ENCODE results near the gene SPATA2.
"Not testable (repeated sequence)": the region's sequence is repeated elsewhere in the genome, so short reads cannot be mapped to it uniquely, and the experiment has no call there.

The SPATA2 gene

DNA sequence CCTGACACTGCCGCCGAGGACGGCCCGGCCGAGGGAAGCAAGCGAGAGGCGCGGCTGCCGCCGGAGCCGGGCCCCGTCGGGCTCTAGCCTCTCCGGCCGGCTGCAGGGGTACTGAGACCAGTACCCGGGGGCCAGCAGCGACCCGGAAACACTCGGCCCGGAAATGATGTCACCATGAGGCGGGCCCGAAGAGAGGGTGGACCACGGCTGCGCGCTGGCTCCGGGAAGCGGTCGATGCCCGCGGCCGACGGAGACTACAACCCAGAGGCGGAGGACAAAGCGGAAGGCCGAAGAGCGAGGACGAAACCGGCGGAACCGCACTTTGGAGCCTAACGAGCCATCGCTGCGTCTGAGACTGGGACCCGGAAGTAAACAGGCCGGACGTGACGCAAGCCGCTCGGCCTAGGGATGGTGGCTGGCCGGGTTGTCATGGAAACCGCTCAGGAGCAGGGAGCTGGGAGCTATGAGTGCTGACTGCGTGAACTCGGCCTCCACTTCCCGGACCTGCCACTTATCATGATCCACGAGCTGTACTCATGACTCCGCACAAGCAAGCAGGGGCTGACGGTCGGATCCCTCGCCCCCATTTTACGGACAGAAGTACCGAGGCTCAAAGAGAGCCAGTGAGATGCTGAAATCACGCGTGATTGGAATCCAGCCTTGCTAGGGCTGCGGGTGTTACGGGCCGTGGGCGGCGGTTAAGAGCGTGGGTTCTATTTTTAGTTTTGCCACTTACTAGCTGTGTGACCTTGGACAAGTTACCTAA, at the start of gene SPATA2:
Gene SPATA2 (minus strand): TSS at position 150 of the 766 bp plus-strand sequence. CDS start 7,039 bp downstream, outside the sequence.
- DNase-seq (ENCODE audit: low read depth in 2 of 2) = peak; percentile 88

DNA sequence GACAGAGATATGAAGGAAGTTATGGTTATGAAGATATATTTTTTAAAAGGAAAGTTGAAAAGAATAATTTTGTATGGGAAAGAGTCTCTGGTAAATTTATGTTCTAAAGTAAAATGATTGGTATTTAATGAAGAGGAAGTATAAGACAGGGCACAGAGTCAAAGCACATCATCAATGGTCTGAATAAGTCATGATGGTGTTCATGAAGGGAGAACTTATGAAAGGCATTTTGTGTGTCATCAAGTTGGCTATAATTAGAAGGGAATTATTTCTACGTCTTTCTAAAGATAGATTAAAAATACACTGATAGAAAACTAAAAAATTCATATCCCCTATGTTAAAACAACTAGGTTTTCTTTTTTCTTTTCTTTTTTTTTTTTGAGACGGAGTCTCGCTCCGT, 46.1 kb upstream of the SPATA2 start:
- DNase-seq (ENCODE audit: low read depth in 2 of 2) = no peak

- not testable (repeated sequence) for DNase-seq (ENCODE audit: low read depth in 2 of 2)
Measured at GRCh38 chr20:49957089-49957938, 42.0 kb upstream of the SPATA2 start.

- no peak for DNase-seq (ENCODE audit: low read depth in 2 of 2)
Measured at GRCh38 chr20:49956689-49957088, 41.4 kb upstream of the SPATA2 start.

DNA sequence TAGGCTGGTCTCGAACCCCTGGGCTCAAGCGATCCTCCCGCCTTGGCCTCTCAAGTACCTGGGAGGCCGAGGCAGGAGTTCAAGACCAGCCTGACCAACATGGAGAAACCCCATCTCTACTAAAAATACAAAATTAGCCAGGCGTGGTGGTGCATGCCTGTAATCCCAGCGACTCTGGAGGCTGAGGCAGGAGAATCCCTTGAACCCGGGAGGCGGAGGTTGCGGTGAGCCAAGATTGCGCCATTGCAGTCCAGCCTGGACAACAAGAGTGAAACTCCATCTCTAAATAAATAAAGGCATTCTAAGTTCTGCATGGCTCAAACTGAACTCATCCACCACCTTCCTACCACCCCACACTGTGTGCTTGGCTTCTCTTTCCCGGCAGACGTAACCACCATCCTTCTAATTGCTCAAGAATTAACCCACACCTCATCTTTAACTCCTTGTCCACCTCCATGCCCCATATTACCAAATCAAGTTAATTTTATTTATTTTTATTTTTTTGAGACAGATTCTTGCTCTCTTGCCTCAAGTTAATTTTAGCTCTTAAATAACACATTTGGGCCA, 40.6 kb upstream of the SPATA2 start:
- DNase-seq (ENCODE audit: low read depth in 2 of 2) = not testable (repeated sequence)

GRCh38 chr20:49955167-49955566, 39.8 kb upstream of the SPATA2 start:
- no peak for DNase-seq (ENCODE audit: low read depth in 2 of 2)

- DNase-seq (ENCODE audit: low read depth in 2 of 2) = peak; percentile 63 to 68
Measured at GRCh38 chr20:49951151-49951550, 35.8 kb upstream of the SPATA2 start.

- DNase-seq (ENCODE audit: low read depth in 2 of 2) = peak; percentile 82 to 83
Measured at GRCh38 chr20:49948809-49949507, 33.6 kb upstream of the SPATA2 start.

DNA sequence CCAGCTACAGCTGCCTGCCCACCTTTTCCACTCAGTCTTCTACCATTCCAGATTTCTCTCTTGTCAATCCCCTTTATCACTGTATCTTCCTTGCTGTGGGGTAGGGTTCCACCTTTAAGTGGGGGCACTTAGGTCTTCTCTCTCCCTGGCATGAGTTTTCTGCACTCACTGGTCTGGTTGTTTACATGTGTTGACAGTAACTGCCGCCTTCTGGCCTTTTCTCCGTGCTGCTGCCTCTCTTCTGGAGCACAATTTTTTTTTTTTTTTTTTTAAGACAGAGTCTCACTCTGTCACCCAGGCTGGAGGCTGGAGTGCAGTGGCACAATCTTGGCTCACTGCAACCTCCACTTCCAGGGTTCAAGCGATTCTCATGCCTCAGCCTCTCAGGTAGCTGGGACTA, 32.8 kb upstream of the SPATA2 start:
- no peak for DNase-seq (ENCODE audit: low read depth in 2 of 2)

GRCh38 chr20:49945701-49946477, 30.6 kb upstream of the SPATA2 start:
- no peak for DNase-seq (ENCODE audit: low read depth in 2 of 2)

DNA sequence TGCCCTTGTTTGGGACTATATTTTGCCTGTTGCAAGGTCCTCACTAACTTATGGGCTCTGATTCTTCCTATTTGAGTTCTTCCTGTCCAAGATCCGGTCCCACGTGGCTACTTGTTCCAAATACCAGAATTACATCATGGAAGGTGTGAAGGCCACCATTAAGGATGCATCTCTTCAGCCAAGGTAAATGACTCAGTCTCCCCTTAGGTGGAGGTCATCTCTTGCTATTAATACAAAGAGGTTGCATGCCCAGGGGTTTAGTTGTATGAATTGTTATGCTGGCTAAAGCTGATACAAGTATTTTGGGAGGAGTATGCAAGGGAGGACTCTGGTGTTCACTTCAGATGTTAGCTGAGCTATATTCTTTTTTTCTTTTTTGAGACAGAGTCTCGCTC, 30.0 kb upstream of the SPATA2 start:
- DNase-seq (ENCODE audit: low read depth in 2 of 2) = no peak

GRCh38 chr20:49942942-49943341, 27.6 kb upstream of the SPATA2 start:
- DNase-seq (ENCODE audit: low read depth in 2 of 2) = no peak

DNA sequence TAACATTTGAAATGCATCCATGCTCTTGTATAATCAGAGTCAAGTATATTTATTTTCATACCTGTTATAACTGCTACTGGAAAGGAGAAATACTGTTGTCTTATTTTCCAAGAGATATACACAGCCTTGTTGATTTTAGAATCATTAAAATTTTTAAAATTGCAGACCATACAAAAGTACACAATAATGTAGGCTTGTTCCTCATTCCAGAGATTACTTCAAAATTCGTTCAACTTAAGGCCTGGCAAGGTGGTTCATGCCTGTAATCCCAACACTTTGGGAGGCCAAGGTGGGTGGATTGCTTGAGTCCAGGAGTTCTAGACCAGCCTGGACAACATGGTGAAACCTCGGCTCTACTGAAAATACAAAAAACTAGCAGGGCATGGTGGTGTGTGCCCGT, 27.0 kb upstream of the SPATA2 start:
- no peak for DNase-seq (ENCODE audit: low read depth in 2 of 2)

DNA sequence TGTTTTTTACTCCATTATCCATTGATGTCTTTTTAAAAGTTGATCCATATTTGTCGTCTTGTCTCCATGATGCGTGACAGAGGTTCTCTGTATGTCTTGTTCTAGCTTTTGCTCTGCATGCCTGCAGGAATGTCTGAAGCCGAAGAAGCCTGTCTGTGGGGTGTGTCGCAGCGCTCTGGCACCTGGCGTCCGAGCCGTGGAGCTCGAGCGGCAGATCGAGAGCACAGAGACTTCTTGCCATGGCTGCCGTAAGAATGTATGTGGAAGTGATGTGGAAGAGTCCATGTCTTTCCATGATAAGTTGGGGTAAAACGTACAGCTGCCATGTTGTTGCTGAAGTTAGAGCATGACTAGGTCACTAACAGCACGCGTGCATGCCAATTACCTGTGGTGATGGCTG, 26.1 kb upstream of the SPATA2 start:
- DNase-seq (ENCODE audit: low read depth in 2 of 2) = no peak

- peak; percentile 50 to 60 for DNase-seq (ENCODE audit: low read depth in 2 of 2)
Measured at GRCh38 chr20:49938173-49939163, 23.1 kb upstream of the SPATA2 start.

- DNase-seq (ENCODE audit: low read depth in 2 of 2) = no peak
Measured at GRCh38 chr20:49937027-49937929, 21.9 kb upstream of the SPATA2 start.

GRCh38 chr20:49936153-49937026, 21.1 kb upstream of the SPATA2 start, which contains the start of gene RNF114:
RNF114 (plus strand) TSS chr20:49936397; CDS start chr20:49936413, 16 bp downstream.
- peak; percentile 81 to 85 for DNase-seq (ENCODE audit: low read depth in 2 of 2)

DNA sequence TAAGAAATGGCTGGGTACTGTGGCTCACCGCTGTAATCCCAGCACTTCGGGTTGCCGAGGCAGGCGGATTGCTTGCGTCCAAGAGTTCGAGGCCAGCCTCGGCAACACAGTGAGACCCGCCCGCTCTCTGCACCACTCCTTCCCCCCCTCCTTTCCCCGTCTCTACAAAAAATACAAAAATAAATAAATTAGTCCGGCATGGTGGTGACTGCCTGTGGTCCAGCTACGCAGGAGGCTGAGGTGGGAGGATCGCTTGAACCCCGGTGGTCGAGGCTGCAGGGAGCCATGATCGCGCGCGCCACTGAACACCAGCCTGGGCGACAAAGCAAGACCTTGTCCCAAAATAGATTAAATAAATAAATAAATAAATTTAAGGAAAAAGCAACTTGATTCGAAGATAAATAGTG, 20.4 kb upstream of the SPATA2 start:
- DNase-seq (ENCODE audit: low read depth in 2 of 2) = no peak
